Coronary artery (tissue), 2 donors: ENCODE results near the gene RFX3.

Experiments used
- DNase-seq: peaks from one replicate; pipeline ENCODE4 v3.0.0-alpha.2; 2017; ENCODE audit warnings: low spot score
- H3K27ac ChIP-seq, 2 donors: fragments of 200-600 bp; sonication (generic); one replicate each; pipeline ENCODE4 v1.5.1; 2016 to 2019
- H3K4me3 ChIP-seq: fragments of 200-600 bp; sonication (generic); 2 replicates; pipeline ENCODE4 v1.5.1; 2016; ENCODE audit warnings: mild to moderate bottlenecking, moderate library complexity
- CTCF ChIP-seq: fragments of 200-600 bp; sonication (generic); IDR thresholded peaks from one replicate; pipeline ENCODE4 v1.5.1; 2019; ENCODE audit warnings: antibody characterized with exemption

RFX3 gene

GRCh38 chr9:3471883-3472282 is 53.9 kb downstream of the RFX3 start:
- Histone ChIP-seq H3K4me3 (no peak overlapping the region), H3K27ac (no peak overlapping the region)
- DNase-seq, result no peak
- no peak for TF ChIP-seq CTCF

GRCh38 chr9:3468421-3469205 is 57.2 kb downstream of the RFX3 start:
- H3K27ac ChIP-seq, result no peak overlapping the region
- no peak for DNase-seq

GRCh38 chr9:3467593-3468219 is 58.1 kb downstream of the RFX3 start:
- Histone ChIP-seq H3K4me3 (no peak overlapping the region), H3K27ac (no peak overlapping the region)
- TF ChIP-seq CTCF, result peak; percentile 44
- DNase-seq, result no peak

More at GRCh38 chr9:3468421-3469205, 57.2 kb downstream of the RFX3 start:
- no peak overlapping the region for H3K4me3 ChIP-seq
- TF ChIP-seq CTCF, result no peak

- no peak for DNase-seq
- H3K27ac ChIP-seq, result no peak overlapping the region
- H3K4me3 ChIP-seq, result no peak overlapping the region
- TF ChIP-seq CTCF, result no peak
These were observed 61.7 kb downstream of the RFX3 start for GRCh38 chr9:3464033-3464638.

GRCh38 chr9:3458806-3459475 is 66.9 kb downstream of the RFX3 start:
- Histone ChIP-seq H3K4me3 (no peak overlapping the region), H3K27ac (no peak overlapping the region)
- no peak for TF ChIP-seq CTCF
- DNase-seq, result no peak

- Histone ChIP-seq H3K4me3 (no peak overlapping the region), H3K27ac (no peak overlapping the region)
- no peak for DNase-seq
- no peak for TF ChIP-seq CTCF
These were observed 68.6 kb downstream of the RFX3 start for GRCh38 chr9:3457175-3457574.
